Activated CD8-positive, alpha-beta memory T cell treated with anti-CD3 and anti-CD28 coated beads for 48 hours (primary cell): ENCODE measurements around the gene CARD14.
A peak's percentile ranks its signal among the peaks of the same experiment; 100 is the strongest.

Experiments used
- DNase-seq, 3 experiments: peaks; one replicate each; pipeline ENCODE4 v3.0.0-alpha.2; 2020; ENCODE audit warnings: low read depth in 2 of 3, low spot score in 2 of 3

CARD14 gene

DNA sequence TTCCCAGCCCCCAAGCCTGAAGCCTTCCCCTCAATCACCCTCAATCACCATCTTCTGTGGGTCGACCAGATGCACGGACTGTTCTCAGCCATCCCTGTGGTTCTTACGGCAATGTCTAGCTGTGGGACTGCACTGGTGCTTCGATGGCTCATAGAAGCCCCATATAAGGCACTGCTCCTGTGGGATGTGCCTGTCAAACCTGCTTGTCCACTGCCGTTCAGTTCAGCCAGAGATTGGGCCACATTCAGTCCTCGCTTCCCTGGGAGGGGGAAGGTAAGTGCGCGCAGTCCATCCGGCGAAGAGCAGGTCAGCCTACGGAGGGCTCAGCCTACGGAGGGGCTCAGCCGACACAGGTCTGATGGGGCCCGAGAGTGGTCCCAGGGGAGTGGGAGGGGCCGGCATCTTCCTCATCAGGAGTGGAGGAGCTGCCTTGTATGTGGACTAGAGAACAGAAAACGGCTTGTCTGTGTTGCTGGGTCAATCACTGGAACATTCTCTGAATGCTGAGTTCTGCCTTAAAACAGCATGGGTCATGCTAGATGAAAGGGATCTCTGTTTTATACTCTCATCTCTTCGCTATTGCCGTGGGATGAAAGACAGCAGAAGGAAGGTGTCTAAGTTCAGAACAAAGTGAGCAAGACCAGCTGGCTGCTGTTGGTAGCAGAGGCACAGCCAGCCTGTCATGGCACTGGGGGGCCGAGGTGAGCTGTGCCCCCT is at the start of gene CARD14:
Gene CARD14 (plus strand): TSS at position 247 of the 717 bp plus-strand sequence. CDS start 11,409 bp downstream, outside the sequence.
- DNase-seq, result no peak

DNA sequence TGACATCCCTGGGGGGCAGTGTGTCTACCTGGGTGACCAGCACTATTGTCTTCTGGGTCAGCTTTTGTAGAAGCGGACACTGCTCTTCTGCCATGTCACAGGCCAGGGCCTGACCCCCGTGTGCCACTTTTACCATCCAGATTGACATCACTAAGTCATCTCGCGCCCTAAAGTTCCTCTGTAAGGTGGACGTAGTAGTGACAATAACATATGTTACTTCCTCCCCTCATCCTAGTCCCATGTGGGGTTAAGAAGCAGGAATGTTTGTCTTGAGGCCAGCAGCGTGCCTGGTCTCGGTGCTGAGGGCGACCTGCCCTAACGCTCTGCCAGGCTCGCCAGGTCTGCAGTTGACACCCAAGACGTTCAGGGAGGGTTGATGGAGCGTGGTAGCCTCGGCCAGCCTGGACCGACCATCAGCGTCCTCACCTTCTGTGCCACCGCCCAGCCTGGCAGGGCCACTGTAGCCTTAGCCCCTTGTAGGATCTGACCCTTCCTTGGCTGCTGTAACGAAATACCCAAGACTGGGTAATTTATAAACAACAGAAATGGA is 47.7 kb upstream of the CARD14 start:
- DNase-seq, result no peak

- no peak for DNase-seq
Measured at GRCh38 chr17:80122926-80123505, 46.8 kb upstream of the CARD14 start.

GRCh38 chr17:80123791-80124190 is 46.0 kb upstream of the CARD14 start:
- no peak for DNase-seq

DNA sequence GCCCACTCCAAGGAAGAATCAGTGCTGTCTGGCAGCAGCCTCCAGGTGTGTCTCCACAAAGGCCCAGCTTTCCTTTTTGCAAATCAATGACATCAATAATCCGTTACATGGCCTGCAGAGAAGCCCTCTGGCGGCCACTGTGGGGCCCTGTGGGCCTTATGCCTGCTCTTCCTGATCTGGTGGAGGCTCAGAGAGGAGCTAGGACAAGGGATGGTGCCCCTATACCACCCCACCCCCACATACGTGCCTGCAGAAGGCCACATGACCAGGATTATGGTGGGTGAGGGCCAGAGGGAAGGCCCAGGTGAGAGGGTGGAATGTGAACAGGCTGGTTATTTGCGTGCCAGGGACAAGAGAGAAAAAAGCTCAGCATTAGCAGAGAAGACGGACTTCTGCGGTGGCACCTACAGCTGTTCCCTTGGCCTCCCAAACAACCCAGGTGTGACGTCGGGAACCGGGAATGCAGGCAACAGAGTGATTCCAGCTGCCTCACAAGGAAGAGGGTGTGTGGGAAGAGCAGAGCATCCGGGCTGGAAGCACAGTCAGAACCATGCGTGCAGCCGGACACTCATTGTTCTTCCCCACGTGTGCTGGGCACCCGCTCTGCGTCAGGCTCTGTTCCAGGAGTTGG is 45.4 kb upstream of the CARD14 start:
- DNase-seq, result no peak

DNA sequence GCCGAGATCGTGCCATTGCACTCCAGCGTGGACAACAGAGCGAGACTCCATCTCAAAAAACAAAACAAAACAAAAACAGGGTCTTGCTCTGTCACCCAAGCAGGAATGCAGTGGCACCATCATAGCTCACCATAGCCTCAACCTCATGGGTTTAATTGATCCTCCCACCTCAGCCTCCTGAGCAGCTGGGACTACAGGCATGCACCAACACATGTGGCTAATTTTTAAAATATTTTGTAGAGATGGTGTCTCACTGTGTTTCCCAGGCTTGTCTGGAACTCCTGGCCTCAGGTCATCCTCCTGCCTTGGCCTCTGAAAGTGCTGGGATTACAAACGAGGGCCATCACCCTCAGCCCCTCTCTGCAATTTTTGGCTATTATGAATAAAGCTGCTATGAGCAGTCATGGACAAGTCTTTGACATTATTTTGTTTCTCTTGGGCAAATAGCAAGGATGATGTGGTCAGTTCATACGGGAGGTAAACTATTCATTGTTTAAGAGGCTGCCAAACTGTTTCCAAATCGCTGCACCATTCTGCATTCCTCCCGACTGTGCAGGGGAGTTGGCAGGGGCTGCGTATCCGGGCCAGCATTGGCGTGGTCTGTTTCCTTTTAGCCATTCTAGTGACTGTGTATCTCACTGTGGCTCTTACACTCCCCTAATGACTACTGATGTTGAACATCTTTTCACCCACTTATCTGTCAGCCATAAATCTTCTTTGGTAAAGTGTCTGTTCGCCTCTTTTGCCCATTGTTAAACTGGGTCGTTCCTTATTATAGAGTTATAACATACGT is 44.0 kb upstream of the CARD14 start:
- DNase-seq, result no peak

DNA sequence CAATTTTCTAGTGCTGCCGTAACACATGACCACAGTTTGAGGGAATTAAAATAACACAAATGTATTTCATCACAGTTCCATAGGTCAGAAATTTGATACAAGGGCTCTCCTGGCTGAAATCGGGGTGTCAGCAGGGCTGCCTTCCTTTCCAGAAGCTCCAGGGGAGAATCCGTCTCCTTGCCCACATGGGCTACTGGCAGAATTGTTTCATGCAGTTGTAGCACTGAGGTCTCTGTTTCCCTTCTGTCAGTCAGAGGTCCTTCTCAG is 43.4 kb upstream of the CARD14 start:
- no peak for DNase-seq

GRCh38 chr17:80129006-80129565 is 40.7 kb upstream of the CARD14 start:
- no peak for DNase-seq

- DNase-seq, result no peak
Measured at GRCh38 chr17:80130992-80131391, 38.8 kb upstream of the CARD14 start.

DNA sequence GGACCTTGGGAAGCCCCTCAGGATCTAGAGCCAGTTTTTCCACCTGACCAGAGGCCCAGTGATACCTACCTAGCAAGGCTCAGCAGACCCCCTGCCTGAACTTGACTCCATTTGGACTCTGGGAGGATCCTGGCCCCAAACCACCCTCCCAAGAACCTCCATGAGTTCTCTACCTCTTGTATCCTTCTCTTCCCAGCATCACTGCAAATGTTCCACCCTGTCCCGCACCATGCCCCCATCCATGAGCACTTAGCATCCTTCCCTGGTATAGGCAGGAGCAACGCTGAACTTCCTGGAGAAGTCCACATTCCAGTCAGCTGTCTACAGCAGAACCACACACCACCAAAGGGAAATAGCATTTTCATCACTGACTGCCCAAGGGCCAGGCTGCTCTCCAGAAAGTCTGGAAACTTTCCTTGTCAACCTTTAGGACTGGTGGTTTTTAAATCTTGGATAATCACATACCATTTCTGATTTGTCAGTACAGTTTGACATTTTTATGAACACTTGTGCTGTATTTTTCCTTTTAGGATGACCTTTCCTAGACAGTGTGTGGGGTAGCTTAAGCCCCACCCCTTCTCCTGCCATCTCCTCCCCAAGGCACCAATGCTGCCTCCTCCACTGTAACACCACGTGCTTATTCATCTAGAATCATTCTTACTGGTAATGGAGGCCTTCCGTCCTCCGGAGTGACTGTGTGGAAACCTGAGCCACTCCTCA is 36.8 kb upstream of the CARD14 start:
- DNase-seq, result no peak

DNA sequence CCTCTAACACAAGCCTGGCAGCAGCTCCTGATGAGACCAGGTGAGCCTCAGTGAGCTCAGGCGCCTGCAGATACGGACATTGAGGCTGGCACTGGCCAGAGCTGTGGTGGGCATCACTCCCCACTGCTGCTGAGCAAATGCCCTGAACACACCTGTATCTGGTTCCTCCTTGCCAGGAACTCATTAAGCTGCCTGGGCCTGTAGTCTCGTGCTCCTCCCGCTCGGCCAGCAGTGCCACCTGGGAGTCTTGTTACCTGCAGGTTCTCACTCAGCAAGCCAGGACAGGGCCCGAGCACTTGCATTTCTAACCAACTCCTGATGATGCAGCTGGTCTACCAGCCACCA is 36.2 kb upstream of the CARD14 start:
- DNase-seq, result no peak

- DNase-seq, result no peak
Measured at GRCh38 chr17:80137131-80137530, 32.7 kb upstream of the CARD14 start.

DNA sequence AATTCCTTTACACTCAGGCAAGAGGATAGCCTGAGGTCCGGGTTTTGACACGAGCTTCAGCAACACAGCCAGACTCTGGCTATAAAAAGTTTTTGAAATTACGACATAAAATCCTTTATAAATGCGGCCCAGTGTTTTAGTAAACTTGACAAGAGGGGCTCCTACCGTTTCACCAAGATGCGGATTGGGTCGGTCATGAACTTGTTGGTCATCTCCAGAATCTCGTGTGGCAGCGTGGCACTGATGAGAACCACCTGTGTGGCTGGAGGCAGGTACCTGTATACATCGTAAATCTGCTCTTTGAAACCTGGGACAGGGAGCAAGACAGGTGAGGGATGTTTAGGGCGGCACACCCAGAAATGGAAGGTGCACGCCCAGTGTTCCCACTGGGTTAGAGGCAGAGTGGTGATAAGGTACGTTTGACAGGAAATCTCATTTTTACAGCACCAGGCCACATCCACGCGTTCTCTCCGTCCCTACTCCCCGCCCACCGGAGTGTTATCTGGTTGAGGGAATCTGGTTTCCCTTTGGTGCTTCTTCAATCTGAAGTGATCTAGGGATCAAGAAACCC is 30.9 kb upstream of the CARD14 start:
- DNase-seq, result no peak

- DNase-seq, result no peak
Measured at GRCh38 chr17:80141463-80142165, 28.2 kb upstream of the CARD14 start.

DNA sequence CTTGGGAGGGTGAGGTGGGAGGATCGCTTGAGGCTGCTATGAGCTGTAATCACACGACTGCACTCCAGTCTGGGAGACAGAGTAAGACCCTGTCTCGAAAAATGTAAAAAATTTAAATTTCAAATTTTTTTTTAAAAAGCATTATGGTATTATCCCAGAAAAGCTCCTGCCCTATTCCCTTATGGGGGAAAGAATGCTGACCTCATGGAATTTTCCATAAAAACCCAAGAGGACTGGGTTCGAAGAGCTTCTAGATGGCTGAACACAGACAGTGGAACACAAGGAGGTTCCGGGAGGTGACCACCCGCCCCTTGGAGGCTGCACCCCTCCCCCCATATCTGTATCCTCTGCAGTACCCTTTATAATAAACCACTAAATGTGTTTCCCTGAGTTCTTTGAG is 26.9 kb upstream of the CARD14 start:
- no peak for DNase-seq

- DNase-seq, result no peak
Measured at GRCh38 chr17:80145076-80146075, 24.5 kb upstream of the CARD14 start.

GRCh38 chr17:80146121-80147034 is 23.5 kb upstream of the CARD14 start:
- DNase-seq, result peak in 2 of 3 experiments; percentile 22 to 34
